Mesendoderm (in vitro differentiated cells): ENCODE measurements around the gene C14orf119.

Experiments used
- DNase-seq: peaks from one replicate; pipeline ENCODE4 v3.0.0; 2013
- H2AK5ac ChIP-seq: 2 replicates; pipeline ENCODE4 v1.6.1; 2013; ENCODE audit warnings: low read length, inconsistent platforms
- H2BK120ac ChIP-seq: 2 replicates; pipeline ENCODE4 v1.6.1; 2013; ENCODE audit warnings: low read depth, mild to moderate bottlenecking, low read length, moderate library complexity, mixed read lengths
- H2BK15ac ChIP-seq: replicated peaks from 2 replicates; pipeline ENCODE4 v1.6.1; 2013; ENCODE audit warnings: low read depth, mild to moderate bottlenecking, moderate library complexity
- H2BK5ac ChIP-seq: 2 replicates; pipeline ENCODE4 v1.6.1; 2013; ENCODE audit warnings: low read length, inconsistent platforms
- H3K18ac ChIP-seq: 2 replicates; pipeline ENCODE4 v1.6.1; 2013; ENCODE audit warnings: mild to moderate bottlenecking, low read length, mixed read lengths
- H3K23ac ChIP-seq: one replicate; pipeline ENCODE4 v1.6.1; 2013; ENCODE audit warnings: low read length
- H3K27ac ChIP-seq: 2 replicates; pipeline ENCODE4 v1.5.1; 2013; ENCODE audit warnings: low read depth, mild to moderate bottlenecking, inconsistent platforms, low read length, moderate library complexity
- H3K27me3 ChIP-seq: 2 replicates; pipeline ENCODE4 v1.6.1; 2013; ENCODE audit warnings: low read length, control low read depth, mild to moderate bottlenecking, inconsistent platforms; ENCODE audit not compliant: insufficient read depth, poor library complexity
- H3K36me3 ChIP-seq: 2 replicates; pipeline ENCODE4 v1.6.1; 2013; ENCODE audit warnings: low read length, inconsistent platforms; ENCODE audit not compliant: control insufficient read depth, insufficient read depth
- H3K4ac ChIP-seq: one replicate; pipeline ENCODE4 v1.6.1; 2013; ENCODE audit warnings: low read depth, mild to moderate bottlenecking, low read length, moderate library complexity
- H3K4me1 ChIP-seq: 2 replicates; pipeline ENCODE4 v1.6.1; 2013; ENCODE audit warnings: low read depth, low read length, inconsistent platforms; ENCODE audit not compliant: control insufficient read depth
- H3K4me2 ChIP-seq: 2 replicates; pipeline ENCODE4 v1.6.1; 2013; ENCODE audit warnings: low read length
- H3K4me3 ChIP-seq: 2 replicates; pipeline ENCODE4 v1.5.1; 2013; ENCODE audit warnings: mild to moderate bottlenecking, low read length
- H3K56ac ChIP-seq: one replicate; pipeline ENCODE4 v1.6.1; 2013; ENCODE audit warnings: low read length
- H3K79me1 ChIP-seq: 2 replicates; pipeline ENCODE4 v1.6.1; 2013; ENCODE audit warnings: low read length, inconsistent platforms
- H3K79me2 ChIP-seq: 2 replicates; pipeline ENCODE4 v1.6.1; 2013; ENCODE audit warnings: mild to moderate bottlenecking, low read length; ENCODE audit not compliant: control insufficient read depth, insufficient read depth
- H3K9ac ChIP-seq: 2 replicates; pipeline ENCODE4 v1.6.1; 2013; ENCODE audit warnings: low read length, inconsistent platforms
- H4K5ac ChIP-seq: one replicate; pipeline ENCODE4 v1.6.1; 2013; ENCODE audit warnings: low read length
- H4K8ac ChIP-seq: one replicate; pipeline ENCODE4 v1.6.1; 2013; ENCODE audit warnings: low read depth, mild to moderate bottlenecking, control low read depth, low read length, moderate library complexity
- WGBS: extraction: QIAGEN DNeasy Blood & Tissue Kit; methylation state at CpG from one replicate; pipeline ENCODE4 v1.1.7; 2013; ENCODE audit warnings: low lambda C conversion rate, missing lambda C conversion rate; ENCODE audit not compliant: insufficient coverage; ENCODE audit errors: extremely low coverage; 5-methylcytosine and 5-hydroxymethylcytosine counted together

The C14orf119 gene

GRCh38 chr14:23117371-23118020 is 22.2 kb downstream of the C14orf119 start:
- Histone ChIP-seq H2AK5ac (no peak overlapping the region), H2BK120ac (no peak overlapping the region), H3K18ac (no peak overlapping the region), H3K4me3 (no peak overlapping the region), H4K5ac (no peak overlapping the region), H3K4ac (no peak overlapping the region), H2BK15ac (no peak overlapping the region), H3K36me3 (no peaks in the 10 kb centered on the region), H2BK5ac (no peak overlapping the region), H3K79me2 (no peaks in the 10 kb centered on the region), H3K4me1 (peaks cover 33% of the 10 kb centered on the region), H3K56ac (no peak overlapping the region), H3K4me2 (no peak overlapping the region), H3K27ac (no peak overlapping the region), H3K9ac (no peak overlapping the region), H3K23ac (no peak overlapping the region), H3K79me1 (no peaks in the 10 kb centered on the region), H4K8ac (no peak overlapping the region), H3K27me3 (no peaks in the 10 kb centered on the region)
- no peak for DNase-seq
- no CpG with 5 or more reads among the region's 32 CpGs for WGBS

- H3K27ac ChIP-seq: no peak within 1 kb of the TSS
- no peak within 1 kb of the TSS for H3K18ac ChIP-seq
- no peak within 1 kb of the TSS for H3K4me3 ChIP-seq
- H2BK5ac ChIP-seq: peak within 1 kb of the TSS; percentile 29
- no peak within 1 kb of the TSS for H3K4me2 ChIP-seq
- DNase-seq: no peak
- H2BK120ac ChIP-seq: no peak within 1 kb of the TSS
- peak within 1 kb of the TSS; percentile 23 for H3K9ac ChIP-seq
- H3K4ac ChIP-seq: no peak within 1 kb of the TSS
- H3K23ac ChIP-seq: no peak within 1 kb of the TSS
- H2BK15ac ChIP-seq: no peak within 1 kb of the TSS
- no peak within 1 kb of the TSS for H2AK5ac ChIP-seq
- WGBS: no CpG with 5 or more reads among the region's 32 CpGs
- no peak within 1 kb of the TSS for H4K5ac ChIP-seq
- no peaks in the 10 kb centered on the region for H3K79me2 ChIP-seq
- peaks cover 26% of the 10 kb centered on the region for H3K4me1 ChIP-seq
- H3K56ac ChIP-seq: peak within 1 kb of the TSS; percentile 65
- no peaks in the 10 kb centered on the region for H3K79me1 ChIP-seq
- H4K8ac ChIP-seq: no peak within 1 kb of the TSS
- no peaks in the 10 kb centered on the region for H3K27me3 ChIP-seq
- H3K36me3 ChIP-seq: no peaks in the 10 kb centered on the region
These were observed 23.4 kb downstream of the C14orf119 start, which contains the start of gene CEBPE for GRCh38 chr14:23118506-23119362. TSS of gene CEBPE (minus strand) at chr14:23119255. CDS start at chr14:23119091, 164 bp downstream.

GRCh38 chr14:23119363-23120327 is 24.3 kb downstream of the C14orf119 start:
- peaks cover 21% of the 10 kb centered on the region for H3K4me1 ChIP-seq
- H3K4me2 ChIP-seq: no peak overlapping the region
- H4K5ac ChIP-seq: no peak overlapping the region
- H2BK15ac ChIP-seq: no peak overlapping the region
- no peak overlapping the region for H2AK5ac ChIP-seq
- peak; percentile 37 for DNase-seq
- no peak overlapping the region for H3K23ac ChIP-seq
- H3K79me2 ChIP-seq: no peaks in the 10 kb centered on the region
- H3K18ac ChIP-seq: no peak overlapping the region
- H3K36me3 ChIP-seq: no peaks in the 10 kb centered on the region
- H3K56ac ChIP-seq: peak overlapping the region; percentile 65
- no peak overlapping the region for H3K4me3 ChIP-seq
- H4K8ac ChIP-seq: no peak overlapping the region
- H3K9ac ChIP-seq: peak overlapping the region; percentile 23
- WGBS: no CpG with 5 or more reads among the region's 16 CpGs
- peak overlapping the region; percentile 29 for H2BK5ac ChIP-seq
- no peak overlapping the region for H2BK120ac ChIP-seq
- no peak overlapping the region for H3K4ac ChIP-seq
- H3K79me1 ChIP-seq: no peaks in the 10 kb centered on the region
- H3K27ac ChIP-seq: no peak overlapping the region
- no peaks in the 10 kb centered on the region for H3K27me3 ChIP-seq

DNA sequence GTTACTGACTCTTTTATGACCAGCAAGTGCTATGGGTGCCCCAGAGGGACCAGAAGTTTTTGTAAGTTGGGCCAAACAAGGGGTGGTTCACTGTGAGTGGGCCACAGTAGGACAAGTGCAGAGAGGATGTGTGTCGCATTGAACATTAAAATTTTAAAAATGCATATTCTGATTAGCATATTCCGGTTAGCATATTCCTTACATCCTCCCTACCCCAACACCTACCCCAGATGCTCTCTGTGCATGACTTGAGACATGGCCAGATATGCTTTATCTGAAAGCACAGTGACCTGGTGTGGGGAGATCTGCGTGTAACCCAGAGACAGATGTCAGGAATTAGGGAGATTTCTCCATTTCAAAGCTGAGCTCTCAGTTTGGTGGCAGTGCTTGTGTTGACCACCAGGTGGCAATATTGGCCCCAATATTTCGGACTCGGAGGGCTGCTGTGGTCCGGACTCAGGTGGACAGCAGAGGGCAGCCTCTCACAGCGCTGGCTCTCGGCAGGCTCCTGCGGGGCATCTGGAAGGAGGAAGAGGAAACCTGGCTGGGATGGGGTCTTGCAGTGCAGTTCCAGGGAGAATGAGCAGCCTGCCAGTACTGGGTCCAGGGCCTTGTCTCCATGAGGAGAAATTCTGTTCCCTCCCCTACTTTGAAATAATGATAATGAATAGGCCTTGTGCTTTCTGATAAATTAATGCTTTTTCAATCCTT is 25.4 kb downstream of the C14orf119 start:
- Histone ChIP-seq H3K27ac (no peak overlapping the region), H3K79me1 (no peaks in the 10 kb centered on the region), H2BK120ac (no peak overlapping the region), H3K27me3 (no peaks in the 10 kb centered on the region), H3K4me3 (no peak overlapping the region), H3K56ac (peak overlapping the region; percentile 69), H3K36me3 (no peaks in the 10 kb centered on the region), H2BK5ac (no peak overlapping the region), H2AK5ac (no peak overlapping the region), H4K8ac (no peak overlapping the region), H3K23ac (no peak overlapping the region), H4K5ac (no peak overlapping the region), H3K4ac (no peak overlapping the region), H3K18ac (no peak overlapping the region), H2BK15ac (no peak overlapping the region), H3K9ac (peak overlapping the region; percentile 46), H3K4me2 (no peak overlapping the region), H3K79me2 (no peaks in the 10 kb centered on the region), H3K4me1 (peaks cover 15% of the 10 kb centered on the region)
- WGBS: no CpG with 5 or more reads among the region's 9 CpGs
- DNase-seq: peak; percentile 94

- no peak overlapping the region for H2AK5ac ChIP-seq
- no peak overlapping the region for H4K8ac ChIP-seq
- H3K4me2 ChIP-seq: no peak overlapping the region
- peak overlapping the region; percentile 1 for H2BK5ac ChIP-seq
- no peak overlapping the region for H3K4ac ChIP-seq
- no peaks in the 10 kb centered on the region for H3K36me3 ChIP-seq
- H3K79me1 ChIP-seq: no peaks in the 10 kb centered on the region
- peak overlapping the region; percentile 20 for H3K18ac ChIP-seq
- no peak overlapping the region for H3K4me3 ChIP-seq
- no peak overlapping the region for H2BK15ac ChIP-seq
- H3K9ac ChIP-seq: peak overlapping the region; percentile 3
- H3K79me2 ChIP-seq: no peaks in the 10 kb centered on the region
- no peak overlapping the region for H2BK120ac ChIP-seq
- peak; percentile 84 for DNase-seq
- H3K27me3 ChIP-seq: no peaks in the 10 kb centered on the region
- no CpG with 5 or more reads among the region's 6 CpGs for WGBS
- H4K5ac ChIP-seq: no peak overlapping the region
- peak overlapping the region; percentile 6 for H3K27ac ChIP-seq
- H3K4me1 ChIP-seq: peaks cover 11% of the 10 kb centered on the region
- peak overlapping the region; percentile 25 for H3K56ac ChIP-seq
- H3K23ac ChIP-seq: no peak overlapping the region
These were observed 26.1 kb downstream of the C14orf119 start for GRCh38 chr14:23121361-23121771.
